PFSK-1 (cell line): ENCODE measurements around the gene INSYN2B.

Source experiments
- POLR2AphosphoS5 ChIP-seq: IDR thresholded peaks from 2 replicates; pipeline ENCODE4 v1.6.1; 2012; ENCODE audit warnings: low read depth, mild to moderate bottlenecking, control low read depth, low read length, moderate library complexity
- REST ChIP-seq, 2 experiments: IDR thresholded peaks; 2 replicates each; pipeline versions ENCODE4 v1.6.1 to v1.8.0; 2011 to 2012; ENCODE audit warnings: low read depth in 2 of 2, low read length in 2 of 2, control low read depth in 1 of 2, inconsistent platforms in 1 of 2, mild to moderate bottlenecking in 1 of 2, moderate library complexity in 1 of 2; ENCODE audit not compliant: insufficient read depth in 1 of 2
- SIN3A ChIP-seq: IDR thresholded peaks from 2 replicates; pipeline ENCODE4 v1.6.1; 2012; ENCODE audit warnings: mild to moderate bottlenecking, low read length, moderate library complexity, borderline replicate concordance; ENCODE audit not compliant: insufficient read depth
- TAF1 ChIP-seq: IDR thresholded peaks from 2 replicates; pipeline ENCODE4 v1.6.1; 2012; ENCODE audit warnings: low read length, control low read depth, borderline replicate concordance; ENCODE audit not compliant: insufficient read depth

DNA sequence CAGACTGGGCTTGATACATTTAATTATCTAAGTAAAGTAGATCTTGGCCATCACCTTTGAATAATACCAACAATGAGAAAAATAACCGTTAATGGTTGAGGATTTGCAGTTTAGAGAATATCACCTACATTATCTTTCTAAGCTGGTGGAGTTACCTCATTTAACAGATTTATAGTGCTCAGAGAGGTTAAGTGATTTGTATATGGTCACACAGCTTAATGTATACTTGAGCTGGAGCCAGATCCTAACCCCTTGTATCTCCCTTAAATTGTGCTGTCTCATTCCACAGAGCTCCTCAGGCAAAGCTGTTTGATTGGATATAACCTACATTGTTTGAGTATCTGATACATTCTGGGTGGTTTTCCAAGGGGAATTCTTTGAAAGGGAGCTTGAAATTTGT, 57.8 kb downstream of the INSYN2B start:
- TF ChIP-seq REST (IDR thresholded peaks at IDR 0.05; ENCODE audit: insufficient read depth in 1 of 2, low read depth in 2 of 2, low read length in 2 of 2) (no peak), SIN3A (no peak), POLR2AphosphoS5 (no peak), TAF1 (no peak)
